DOHH2 (cell line): ENCODE measurements around the gene ADARB1.

Source experiments
- H3F3A ChIP-seq: fragments of 200-600 bp; sonication (generic), shearing (Covaris generic); 2 replicates; pipeline ENCODE4 v1.6.0; 2016; ENCODE audit warnings: antibody characterized with exemption, mild to moderate bottlenecking; ENCODE audit not compliant: control insufficient read depth, insufficient read depth
- H3K27ac ChIP-seq: fragments of 200-600 bp; sonication (generic); 2 replicates; pipeline ENCODE4 v1.5.1; 2014; ENCODE audit warnings: low read depth, mild to moderate bottlenecking, low read length, moderate library complexity
- H3K27me3 ChIP-seq: fragments of 200-600 bp; sonication (generic); 2 replicates; pipeline ENCODE4 v1.6.1; 2014; ENCODE audit warnings: mild to moderate bottlenecking, low read length, mixed read lengths; ENCODE audit not compliant: control insufficient read depth
- H3K36me3 ChIP-seq: fragments of 200-600 bp; sonication (generic); 2 replicates; pipeline ENCODE4 v1.6.1; 2014; ENCODE audit warnings: mild to moderate bottlenecking, low read length, moderate library complexity, mixed read lengths; ENCODE audit not compliant: control insufficient read depth
- H3K4me1 ChIP-seq: fragments of 200-600 bp; sonication (generic); 2 replicates; pipeline ENCODE4 v1.6.1; 2014; ENCODE audit warnings: mild to moderate bottlenecking, low read length, mixed read lengths; ENCODE audit not compliant: control insufficient read depth
- H3K4me2 ChIP-seq: fragments of 200-600 bp; sonication (generic); 2 replicates; pipeline ENCODE4 v1.6.0; 2014; ENCODE audit warnings: mild to moderate bottlenecking, low read length, moderate library complexity
- H3K4me3 ChIP-seq: fragments of 200-600 bp; sonication (generic); 2 replicates; pipeline ENCODE4 v1.5.1; 2014; ENCODE audit warnings: mild to moderate bottlenecking, low read length, mixed read lengths
- H3K79me2 ChIP-seq: fragments of 200-600 bp; sonication (generic); 2 replicates; pipeline ENCODE4 v1.6.1; 2014; ENCODE audit warnings: mild to moderate bottlenecking, low read length, mixed read lengths; ENCODE audit not compliant: control insufficient read depth
- H3K9me2 ChIP-seq: fragments of 200-600 bp; sonication (generic); replicated peaks from 2 replicates; pipeline ENCODE4 v1.6.1; 2014; ENCODE audit warnings: mild to moderate bottlenecking, low read length, mixed read lengths; ENCODE audit not compliant: control insufficient read depth
- H3K9me3 ChIP-seq: fragments of 200-600 bp; sonication (generic); 2 replicates; pipeline ENCODE4 v1.6.1; 2014; ENCODE audit warnings: antibody characterized with exemption, low read length, mixed read lengths; ENCODE audit not compliant: control insufficient read depth, insufficient read depth
- H4K20me1 ChIP-seq: fragments of 200-600 bp; sonication (generic); 2 replicates; pipeline ENCODE4 v1.6.0; 2014; ENCODE audit warnings: low read depth, mild to moderate bottlenecking, antibody characterized with exemption, low read length, moderate library complexity; ENCODE audit not compliant: control insufficient read depth, insufficient read depth
- EZH2phosphoT487 ChIP-seq: fragments of 200-600 bp; sonication (generic); IDR thresholded peaks from 2 replicates; pipeline ENCODE4 v1.6.1; 2017; ENCODE audit warnings: borderline replicate concordance, mild to moderate bottlenecking, antibody characterized with exemption, low read length, moderate library complexity, mixed read lengths
- TF ChIP-seq, protein P1 (sequence below): fragments of 200-600 bp; sonication (generic); IDR thresholded peaks from one replicate; pipeline ENCODE4 v1.5.1; 2014; ENCODE audit warnings: antibody characterized with exemption, mild to moderate bottlenecking, low read depth, low read length; ENCODE audit not compliant: poor library complexity, severe bottlenecking

The ADARB1 gene

DNA sequence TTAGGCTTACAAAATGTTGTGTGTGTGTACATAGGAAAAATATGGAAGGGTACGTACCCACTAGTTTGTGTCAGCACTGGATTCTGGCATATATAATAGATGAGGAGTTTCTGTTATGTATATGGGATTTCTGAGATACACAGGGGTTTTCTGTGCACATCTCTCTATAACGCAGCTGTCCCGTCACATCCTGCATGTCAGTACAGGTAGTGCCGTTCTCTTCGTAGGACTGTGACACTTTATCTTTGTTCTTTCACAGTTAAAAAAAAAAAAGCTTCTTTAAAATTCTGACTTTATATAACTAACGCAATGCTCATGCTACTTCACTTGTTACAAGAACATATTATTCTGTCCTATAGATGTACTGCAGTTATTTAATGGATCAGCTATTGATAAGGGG is 42.9 kb downstream of the ADARB1 start:
- Histone ChIP-seq H3K4me2 (no peak overlapping the region), H3K9me2 (no peaks in the 10 kb centered on the region), H3K9me3 (no peaks in the 10 kb centered on the region), H4K20me1 (no peaks in the 10 kb centered on the region; the same call in 1 of the 2 replicates), H3F3A (no peaks in the 10 kb centered on the region), H3K27ac (no peak overlapping the region), H3K4me3 (no peak overlapping the region), H3K79me2 (no peaks in the 10 kb centered on the region), H3K36me3 (no peaks in the 10 kb centered on the region), H3K27me3 (peaks cover 92% of the 10 kb centered on the region), H3K4me1 (peaks cover 6% of the 10 kb centered on the region)
- TF ChIP-seq EZH2phosphoT487, result no peak
- TF ChIP-seq, protein P1, sequence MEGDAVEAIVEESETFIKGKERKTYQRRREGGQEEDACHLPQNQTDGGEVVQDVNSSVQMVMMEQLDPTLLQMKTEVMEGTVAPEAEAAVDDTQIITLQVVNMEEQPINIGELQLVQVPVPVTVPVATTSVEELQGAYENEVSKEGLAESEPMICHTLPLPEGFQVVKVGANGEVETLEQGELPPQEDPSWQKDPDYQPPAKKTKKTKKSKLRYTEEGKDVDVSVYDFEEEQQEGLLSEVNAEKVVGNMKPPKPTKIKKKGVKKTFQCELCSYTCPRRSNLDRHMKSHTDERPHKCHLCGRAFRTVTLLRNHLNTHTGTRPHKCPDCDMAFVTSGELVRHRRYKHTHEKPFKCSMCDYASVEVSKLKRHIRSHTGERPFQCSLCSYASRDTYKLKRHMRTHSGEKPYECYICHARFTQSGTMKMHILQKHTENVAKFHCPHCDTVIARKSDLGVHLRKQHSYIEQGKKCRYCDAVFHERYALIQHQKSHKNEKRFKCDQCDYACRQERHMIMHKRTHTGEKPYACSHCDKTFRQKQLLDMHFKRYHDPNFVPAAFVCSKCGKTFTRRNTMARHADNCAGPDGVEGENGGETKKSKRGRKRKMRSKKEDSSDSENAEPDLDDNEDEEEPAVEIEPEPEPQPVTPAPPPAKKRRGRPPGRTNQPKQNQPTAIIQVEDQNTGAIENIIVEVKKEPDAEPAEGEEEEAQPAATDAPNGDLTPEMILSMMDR, result no peak

- no peaks in the 10 kb centered on the region for H3K36me3 ChIP-seq
Measured at GRCh38 chr21:45118099-45118498, 43.7 kb downstream of the ADARB1 start.

DNA sequence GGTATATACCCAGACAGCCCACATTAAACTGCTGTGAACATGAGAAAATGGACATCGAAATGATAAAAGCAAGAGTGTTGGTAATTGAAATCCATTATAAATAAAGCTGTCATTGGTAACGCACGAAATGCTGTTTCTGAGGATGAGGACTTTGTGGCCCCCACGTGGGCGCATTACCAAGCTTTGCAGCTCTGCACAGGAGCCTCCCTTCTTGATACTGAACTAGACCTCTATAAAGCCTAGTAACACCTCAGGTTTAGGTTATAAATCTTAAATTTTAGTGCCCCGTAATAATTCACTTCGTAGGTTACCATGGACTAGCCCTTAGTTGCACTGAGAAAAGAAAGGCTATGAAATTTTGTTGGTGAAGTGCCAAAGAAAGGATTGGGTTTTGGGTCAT is 45.4 kb downstream of the ADARB1 start:
- Histone ChIP-seq H3K27ac (no peak overlapping the region), H3K9me2 (no peaks in the 10 kb centered on the region), H3K4me3 (no peak overlapping the region), H3K4me1 (peaks cover 23% of the 10 kb centered on the region), H3F3A (no peaks in the 10 kb centered on the region), H4K20me1 (no peaks in the 10 kb centered on the region; the same call in 1 of the 2 replicates), H3K36me3 (no peaks in the 10 kb centered on the region), H3K27me3 (peaks cover 95% of the 10 kb centered on the region), H3K79me2 (no peaks in the 10 kb centered on the region), H3K9me3 (no peaks in the 10 kb centered on the region), H3K4me2 (no peak overlapping the region)
- no peak for TF ChIP-seq EZH2phosphoT487
- TF ChIP-seq, protein P1, result no peak

More at GRCh38 chr21:45118099-45118498, 43.7 kb downstream of the ADARB1 start:
- no peaks in the 10 kb centered on the region for H3K9me2 ChIP-seq
- no peak overlapping the region for H3K4me2 ChIP-seq
- H4K20me1 ChIP-seq, result no peaks in the 10 kb centered on the region; the same call in 1 of the 2 replicates
- H3K27me3 ChIP-seq, result peaks cover 92% of the 10 kb centered on the region
- H3K9me3 ChIP-seq, result no peaks in the 10 kb centered on the region
- H3K27ac ChIP-seq, result no peak overlapping the region
- no peaks in the 10 kb centered on the region for H3F3A ChIP-seq
- TF ChIP-seq EZH2phosphoT487, result no peak
- TF ChIP-seq, protein P1, result no peak
- no peak overlapping the region for H3K4me3 ChIP-seq
- H3K4me1 ChIP-seq, result peaks cover 8% of the 10 kb centered on the region
- no peaks in the 10 kb centered on the region for H3K79me2 ChIP-seq

- TF ChIP-seq, protein P1, result no peak
- no peak; the same call in 1 of the 2 replicates for TF ChIP-seq EZH2phosphoT487
- H3K4me3 ChIP-seq, result no peak overlapping the region
- no peak overlapping the region for H3K4me2 ChIP-seq
- H3K9me2 ChIP-seq, result no peaks in the 10 kb centered on the region
- peaks cover 30% of the 10 kb centered on the region for H3K4me1 ChIP-seq
- no peaks in the 10 kb centered on the region; the same call in 1 of the 2 replicates for H4K20me1 ChIP-seq
- no peak overlapping the region for H3K27ac ChIP-seq
- peaks cover 95% of the 10 kb centered on the region for H3K27me3 ChIP-seq
- no peaks in the 10 kb centered on the region for H3F3A ChIP-seq
- no peaks in the 10 kb centered on the region for H3K9me3 ChIP-seq
- H3K79me2 ChIP-seq, result no peaks in the 10 kb centered on the region
- H3K36me3 ChIP-seq, result no peaks in the 10 kb centered on the region
Measured at GRCh38 chr21:45120975-45121374, 46.6 kb downstream of the ADARB1 start.
